HEK293T (cell line): ENCODE data around the gene SYT15.
"Not testable (repeated sequence)": the region's sequence is repeated elsewhere in the genome, so short reads cannot be mapped to it uniquely, and the experiment has no call there.

Source experiments
- BHLHE40 ChIP-seq: fragments of 450-650 bp; IDR thresholded peaks from 2 replicates; pipeline ENCODE4 v1.6.1; 2016; ENCODE audit warnings: mild to moderate bottlenecking, moderate library complexity, borderline replicate concordance
- CTBP1 ChIP-seq: fragments of 450-650 bp; IDR thresholded peaks from 2 replicates; pipeline ENCODE4 v1.6.1; 2016; ENCODE audit warnings: borderline replicate concordance
- ELF4 ChIP-seq: fragments of 450-650 bp; IDR thresholded peaks from 2 replicates; pipeline ENCODE4 v1.6.1; 2017; ENCODE audit warnings: antibody characterized with exemption
- FOXA1 ChIP-seq: fragments of 450-650 bp; IDR thresholded peaks from 2 replicates; pipeline ENCODE4 v1.6.1; 2016; ENCODE audit warnings: mild to moderate bottlenecking
- FOXK2 ChIP-seq: fragments of 450-650 bp; IDR thresholded peaks from 2 replicates; pipeline ENCODE4 v1.6.1; 2016; ENCODE audit warnings: mild to moderate bottlenecking
- FOXM1 ChIP-seq: fragments of 450-650 bp; IDR thresholded peaks from 2 replicates; pipeline ENCODE4 v1.6.1; 2017; ENCODE audit warnings: mild to moderate bottlenecking, borderline replicate concordance
- LEF1 ChIP-seq: fragments of 450-650 bp; IDR thresholded peaks from 2 replicates; pipeline ENCODE4 v1.6.1; 2017; ENCODE audit warnings: mild to moderate bottlenecking, borderline replicate concordance
- NFRKB ChIP-seq: fragments of 450-650 bp; IDR thresholded peaks from 2 replicates; pipeline ENCODE4 v1.6.1; 2016; ENCODE audit warnings: mild to moderate bottlenecking, moderate library complexity
- PKNOX1 ChIP-seq: fragments of 450-650 bp; IDR thresholded peaks from 2 replicates; pipeline ENCODE4 v1.6.1; 2016
- SP1 ChIP-seq: fragments of 450-650 bp; IDR thresholded peaks from 2 replicates; pipeline ENCODE4 v1.6.1; 2017
- SUZ12 ChIP-seq: fragments of 450-650 bp; IDR thresholded peaks from 2 replicates; pipeline ENCODE4 v1.6.1; 2016; ENCODE audit warnings: mild to moderate bottlenecking
- TARDBP ChIP-seq: fragments of 450-650 bp; IDR thresholded peaks from 2 replicates; pipeline ENCODE4 v1.6.1; 2016

GRCh38 chr10:46587546-46587945 is 8.6 kb downstream of the SYT15 start:
- not testable (repeated sequence) for TF ChIP-seq BHLHE40, FOXM1, SP1, PKNOX1, ELF4, LEF1, FOXK2, TARDBP, NFRKB, CTBP1, FOXA1, SUZ12
